Measurements from ENCODE around the gene TBC1D2B. TPM values are rescaled to one million over a fixed set of nuclear protein-coding genes. Genes with fewer than 3 reads are reported as not detected.
A peak's percentile ranks its signal among the peaks of the same experiment; 100 is the strongest.

The TBC1D2B gene
- 100 to 1,000 TPM in 5 of 7 donors, 10 to 100 TPM in 2; 88.7 to 131 (median 106) TPM for total RNA-seq
- 10 to 100 TPM in 2 of 3 donors, 1 to 10 TPM in 1; 9.4 to 19.4 (median 10.0) TPM for polyA plus RNA-seq
- long read RNA-seq, donor 1, full-length matches to known transcripts: 42 of 47 reads
- long read RNA-seq, donor 1, partial matches to known transcripts: 5 of 47 reads
- long read RNA-seq, donor 1, other reads (novel, unspliced or antisense): 0 of 47 reads
- long read RNA-seq, donor 2, full-length matches to known transcripts: 29 of 29 reads
- long read RNA-seq, donor 2, partial matches to known transcripts: 0 of 29 reads
- long read RNA-seq, donor 2, other reads (novel, unspliced or antisense): 0 of 29 reads

DNA sequence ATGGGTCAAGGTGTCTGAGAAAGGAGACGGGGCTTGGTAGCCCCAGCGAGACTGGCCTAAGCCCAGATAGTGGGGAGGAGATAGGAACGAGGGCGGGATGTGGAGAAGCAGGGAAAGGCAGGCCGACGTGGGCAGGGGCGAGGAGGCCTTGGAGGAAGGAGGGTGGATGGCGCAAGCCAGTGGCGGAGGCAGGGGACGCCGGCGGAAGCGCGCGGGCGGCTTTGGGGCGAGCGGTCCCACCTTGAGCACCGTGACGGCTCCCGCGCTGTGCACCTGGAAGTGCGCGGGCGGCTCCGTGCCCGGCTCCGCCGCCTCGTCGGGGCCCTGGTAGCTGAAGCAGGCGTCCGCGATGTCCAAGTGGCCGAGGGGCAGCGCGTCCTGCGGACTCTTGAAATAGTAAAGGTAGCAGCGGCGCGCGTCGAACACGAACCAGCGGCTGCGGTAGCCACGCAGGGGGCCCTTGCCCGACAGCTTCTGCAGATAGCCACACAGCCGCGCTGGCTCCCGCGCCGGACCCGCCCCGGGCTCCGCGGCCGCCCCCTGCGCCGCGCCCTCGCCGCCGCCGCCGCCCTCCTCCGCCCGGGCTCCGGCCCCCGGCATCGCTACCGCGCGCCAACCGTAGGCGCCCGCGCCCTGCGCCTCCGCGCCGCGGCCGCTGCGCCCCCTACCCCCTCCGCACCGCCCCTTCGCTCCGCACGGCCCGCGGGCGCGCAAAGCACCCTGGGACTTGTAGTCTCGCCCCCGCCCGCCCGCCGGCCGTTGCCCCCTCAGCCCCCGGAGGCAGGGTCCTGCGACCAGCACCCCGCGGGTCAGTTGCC, at the start of gene TBC1D2B:
TBC1D2B (minus strand) TSS at position 659 of the 818 bp plus-strand sequence; CDS start at position 600, 59 bp downstream.
- peak; percentile 94 for DNase-seq
- intact Hi-C loops (cut with DNase I; ENCODE audit: low total_unique reads): no loop called here
- Histone ChIP-seq H3K4me3 (peak within 1 kb of the TSS; percentile 63 to 98 (median 91)), H3K36me3 (no peaks in the 10 kb centered on the region), H3K9me3 (no peaks in the 10 kb centered on the region), H3K4me1 (peaks cover 15 to 74% (median 53%) of the 10 kb centered on the region in 6 donors), H3K27me3 (replicated peaks in 1 of 7) (no peaks in the 10 kb centered on the region), H3K27ac (peak within 1 kb of the TSS; percentile 82 to 97 (median 94))
- TF ChIP-seq, protein P1, sequence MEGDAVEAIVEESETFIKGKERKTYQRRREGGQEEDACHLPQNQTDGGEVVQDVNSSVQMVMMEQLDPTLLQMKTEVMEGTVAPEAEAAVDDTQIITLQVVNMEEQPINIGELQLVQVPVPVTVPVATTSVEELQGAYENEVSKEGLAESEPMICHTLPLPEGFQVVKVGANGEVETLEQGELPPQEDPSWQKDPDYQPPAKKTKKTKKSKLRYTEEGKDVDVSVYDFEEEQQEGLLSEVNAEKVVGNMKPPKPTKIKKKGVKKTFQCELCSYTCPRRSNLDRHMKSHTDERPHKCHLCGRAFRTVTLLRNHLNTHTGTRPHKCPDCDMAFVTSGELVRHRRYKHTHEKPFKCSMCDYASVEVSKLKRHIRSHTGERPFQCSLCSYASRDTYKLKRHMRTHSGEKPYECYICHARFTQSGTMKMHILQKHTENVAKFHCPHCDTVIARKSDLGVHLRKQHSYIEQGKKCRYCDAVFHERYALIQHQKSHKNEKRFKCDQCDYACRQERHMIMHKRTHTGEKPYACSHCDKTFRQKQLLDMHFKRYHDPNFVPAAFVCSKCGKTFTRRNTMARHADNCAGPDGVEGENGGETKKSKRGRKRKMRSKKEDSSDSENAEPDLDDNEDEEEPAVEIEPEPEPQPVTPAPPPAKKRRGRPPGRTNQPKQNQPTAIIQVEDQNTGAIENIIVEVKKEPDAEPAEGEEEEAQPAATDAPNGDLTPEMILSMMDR (IDR thresholded peaks at IDR 0.05 in 8 of 11, conservative IDR thresholded peaks at IDR 0.05 in 3 of 11): peak in 4 of 11 experiments; percentile 20 to 31 (median 22)
- TF ChIP-seq POLR2A (IDR thresholded peaks at IDR 0.05): no peak
- peak; percentile 72 to 81 (median 74) for TF ChIP-seq POLR2AphosphoS5 (IDR thresholded peaks at IDR 0.05)
- WGBS, 5 donors: 0 to 1% (median 1%) methylated on average over 40 to 104 of the region's 104 CpGs

DNA sequence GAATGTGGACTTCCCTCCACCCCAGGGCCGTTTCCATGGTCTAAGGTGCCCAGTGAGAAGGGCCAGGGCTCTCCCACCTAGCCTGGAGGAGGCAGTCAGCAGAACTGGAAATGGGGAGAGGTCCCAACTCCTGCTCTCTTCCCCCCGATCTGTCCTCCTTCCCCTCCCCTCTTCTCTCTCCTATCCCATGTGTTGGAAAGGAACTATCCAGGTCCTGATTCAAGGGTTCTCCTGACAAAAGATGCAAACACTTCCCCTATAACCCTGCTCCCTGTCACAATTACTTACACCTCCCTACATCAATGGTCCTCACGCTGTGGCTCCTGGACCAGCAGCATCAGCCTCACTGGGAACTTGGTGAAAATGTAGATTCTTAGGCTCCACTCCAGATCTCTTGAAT, 47.8 kb upstream of the TBC1D2B start:
- DNase-seq: no peak
- intact Hi-C loops (cut with DNase I; ENCODE audit: low total_unique reads): no loop called here
- H3K27me3 ChIP-seq (replicated peaks in 1 of 7): no peaks in the 10 kb centered on the region
- H3K9me3 ChIP-seq: no peaks in the 10 kb centered on the region
- H3K27ac ChIP-seq: no peak overlapping the region
- 81 to 95% (median 83%) methylated on average over 3 of the region's 3 CpGs for WGBS, 5 donors
- no peak for TF ChIP-seq POLR2AphosphoS5 (IDR thresholded peaks at IDR 0.05)
- TF ChIP-seq POLR2A (IDR thresholded peaks at IDR 0.05): no peak
- TF ChIP-seq, protein P1 (IDR thresholded peaks at IDR 0.05 in 8 of 11, conservative IDR thresholded peaks at IDR 0.05 in 3 of 11): no peak
- no peak overlapping the region for H3K4me3 ChIP-seq
- H3K4me1 ChIP-seq: peaks cover 0 to 1% (median 0%) of the 10 kb centered on the region in 6 donors
- H3K36me3 ChIP-seq: no peaks in the 10 kb centered on the region

DNA sequence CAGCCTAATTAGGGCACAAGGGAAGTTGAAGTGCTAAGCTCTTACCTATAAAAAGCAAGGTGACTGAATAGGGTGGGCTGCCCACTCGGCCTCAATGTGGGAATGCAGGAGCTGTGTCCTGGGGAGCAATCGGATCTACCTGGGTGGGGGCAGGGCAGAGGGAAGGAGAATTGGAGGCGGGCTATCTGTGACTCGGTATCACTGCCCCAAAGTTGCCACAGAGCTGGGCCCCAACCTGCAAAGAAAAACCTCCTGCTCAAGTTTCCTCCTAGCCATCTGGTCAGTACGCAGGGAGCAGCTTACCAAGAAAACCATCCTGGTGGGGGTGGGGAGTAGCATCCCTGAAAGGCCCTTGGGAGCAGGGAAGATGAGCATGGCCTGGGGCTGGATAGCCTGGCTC, 43.0 kb upstream of the TBC1D2B start:
- 87 to 93% (median 90%) methylated on average over 4 to 5 of the region's 5 CpGs for WGBS, 5 donors
- no peak overlapping the region for H3K4me3 ChIP-seq
- no peak overlapping the region for H3K27ac ChIP-seq
- TF ChIP-seq, protein P1 (IDR thresholded peaks at IDR 0.05 in 8 of 11, conservative IDR thresholded peaks at IDR 0.05 in 3 of 11): no peak
- TF ChIP-seq POLR2AphosphoS5 (IDR thresholded peaks at IDR 0.05) (no peak), POLR2A (IDR thresholded peaks at IDR 0.05) (no peak)
- H3K27me3 ChIP-seq (replicated peaks in 1 of 7): no peaks in the 10 kb centered on the region
- H3K36me3 ChIP-seq: no peaks in the 10 kb centered on the region
- intact Hi-C loops (cut with DNase I; ENCODE audit: low total_unique reads): no loop called here
- no peaks in the 10 kb centered on the region for H3K4me1 ChIP-seq
- DNase-seq: no peak
- H3K9me3 ChIP-seq: no peaks in the 10 kb centered on the region

DNA sequence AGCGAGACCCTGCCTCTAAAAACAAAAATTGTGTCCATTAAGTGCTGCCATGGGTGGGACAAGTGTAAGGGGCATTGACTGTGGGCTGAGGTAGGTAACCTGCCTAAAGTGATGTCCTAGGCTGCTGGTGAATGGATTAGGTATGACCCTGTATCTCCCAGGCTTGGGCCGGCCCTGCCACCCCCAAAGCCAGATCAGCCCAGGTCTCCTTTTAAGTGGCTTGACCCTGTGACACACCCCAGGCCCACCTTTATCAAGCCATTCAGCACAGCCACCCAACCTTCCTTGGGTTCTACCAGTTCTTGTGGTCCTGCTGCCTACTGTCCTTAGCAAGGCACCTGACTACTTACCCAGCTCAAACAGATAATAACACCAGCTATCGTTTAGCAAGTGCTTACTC, 35.0 kb upstream of the TBC1D2B start:
- no peak overlapping the region for H3K27ac ChIP-seq
- H3K9me3 ChIP-seq: no peaks in the 10 kb centered on the region
- 69 to 96% (median 84%) methylated on average over 2 to 3 of the region's 3 CpGs for WGBS, 5 donors
- no peaks in the 10 kb centered on the region for H3K27me3 ChIP-seq (replicated peaks in 1 of 7)
- no peak overlapping the region for H3K4me3 ChIP-seq
- no peaks in the 10 kb centered on the region for H3K36me3 ChIP-seq
- peaks cover 0 to 19% (median 11%) of the 10 kb centered on the region in 6 donors for H3K4me1 ChIP-seq
- intact Hi-C loops (cut with DNase I; ENCODE audit: low total_unique reads): loop anchor here (2.0 to 5.0 kb wide), 3 partner anchors 80 to 310 kb away; no protein-coding TSS in a partner anchor
- no peak for TF ChIP-seq POLR2A (IDR thresholded peaks at IDR 0.05)
- TF ChIP-seq, protein P1 (IDR thresholded peaks at IDR 0.05 in 8 of 11, conservative IDR thresholded peaks at IDR 0.05 in 3 of 11): no peak
- TF ChIP-seq POLR2AphosphoS5 (IDR thresholded peaks at IDR 0.05): no peak
- DNase-seq: peak; percentile 28

All from spleen (tissue), 13 donors.